DND-41 (cell line): ENCODE data around the gene SPINDOC.

ENCODE experiments used
- CTCF ChIP-seq: IDR thresholded peaks from 2 replicates; pipeline ENCODE4 v1.5.1; 2012; ENCODE audit warnings: borderline replicate concordance, low read length, moderate library complexity, mild to moderate bottlenecking; ENCODE audit not compliant: poor library complexity, severe bottlenecking; ENCODE audit errors: extremely low read depth
- EZH2 ChIP-seq: IDR thresholded peaks from 3 replicates; pipeline ENCODE4 v1.6.1; 2012; ENCODE audit warnings: borderline replicate concordance, low read depth, mild to moderate bottlenecking, moderate library complexity, low read length, inconsistent platforms; ENCODE audit not compliant: severe bottlenecking

GRCh38 chr11:63869683-63870082, 56.4 kb downstream of the SPINDOC start:
- TF ChIP-seq EZH2 = no peak
- no peak for TF ChIP-seq CTCF
